H1 (cell line): Measurements from ENCODE around the gene ROR1.

Experiments
- CBX8 ChIP-seq: fragments of 300-800, 300-1000 bp; sonication (generic); IDR thresholded peaks from 2 replicates; pipeline ENCODE4 v1.7.1; 2016; ENCODE audit warnings: low read depth, low read length, borderline replicate concordance
- CREB1 ChIP-seq: IDR thresholded peaks from 2 replicates; pipeline ENCODE4 v1.6.1; 2012; ENCODE audit warnings: inconsistent platforms
- EGR1 ChIP-seq: IDR thresholded peaks from 2 replicates; pipeline ENCODE4 v1.6.1; 2011; ENCODE audit warnings: low read depth, low read length, borderline replicate concordance
- EZH2 ChIP-seq: fragments of 200-600 bp; sonication (generic); IDR thresholded peaks from 2 replicates; pipeline ENCODE4 v1.7.1; 2012; ENCODE audit warnings: low read depth, mild to moderate bottlenecking, moderate library complexity, low read length, inconsistent platforms; ENCODE audit not compliant: severe bottlenecking
- HDAC2 ChIP-seq, 2 experiments: fragments of 300-600 bp in 1 of 2; sonication (generic) in 1 of 2; IDR thresholded peaks; 2 replicates each; pipeline ENCODE4 v1.6.1; 2011 to 2012; ENCODE audit warnings: low read depth in 2 of 2, low read length in 2 of 2, mild to moderate bottlenecking in 2 of 2, moderate library complexity in 2 of 2, borderline replicate concordance in 1 of 2, inconsistent platforms in 1 of 2
- POLR2A ChIP-seq, 2 experiments: IDR thresholded peaks; 1 replicate in 1 of 2; 2 replicates in 1 of 2; pipeline ENCODE4 v1.6.1; 2011; ENCODE audit warnings: low read depth in 2 of 2, low read length in 2 of 2, mild to moderate bottlenecking in 2 of 2; ENCODE audit errors: control extremely low read depth in 1 of 2
- POLR2AphosphoS5 ChIP-seq: IDR thresholded peaks from 2 replicates; pipeline ENCODE4 v1.6.1; 2011; ENCODE audit warnings: low read depth, low read length
- RAD21 ChIP-seq, 2 experiments: IDR thresholded peaks in 1 of 2; conservative IDR thresholded peaks in 1 of 2; 2 replicates each; pipeline ENCODE4 v1.6.1; 2011; ENCODE audit warnings: low read depth in 2 of 2, low read length in 2 of 2, improper control_type of control experiment in 1 of 2, inconsistent platforms in 1 of 2, mild to moderate bottlenecking in 1 of 2, moderate library complexity in 1 of 2
- SAP30 ChIP-seq: fragments of 300-600 bp; sonication (generic); IDR thresholded peaks from 2 replicates; pipeline ENCODE4 v1.7.1; 2012; ENCODE audit warnings: low read length, moderate library complexity, mild to moderate bottlenecking, inconsistent platforms; ENCODE audit not compliant: insufficient read depth, insufficient replicate concordance
- TAF1 ChIP-seq: IDR thresholded peaks from 2 replicates; pipeline ENCODE4 v1.6.1; 2011; ENCODE audit warnings: mild to moderate bottlenecking, low read depth, low read length
- ZNF274 ChIP-seq: IDR thresholded peaks from 2 replicates; pipeline ENCODE4 v1.7.0; 2012; ENCODE audit warnings: low read length, borderline replicate concordance; ENCODE audit errors: extremely low read depth
- TF ChIP-seq, protein P1 (sequence below), 3 experiments: IDR thresholded peaks; 1 replicate in 2 of 3; 2 replicates in 1 of 3; pipeline versions ENCODE4 v1.5.1 to v1.6.1; 2011; ENCODE audit warnings: low read length in 3 of 3, mild to moderate bottlenecking in 3 of 3, inconsistent platforms in 2 of 3, low read depth in 1 of 3, moderate library complexity in 1 of 3; ENCODE audit not compliant: insufficient read depth in 1 of 3; ENCODE audit errors: control extremely low read depth in 1 of 3
- TF ChIP-seq, protein P2 (sequence below): IDR thresholded peaks from 2 replicates; pipeline ENCODE4 v1.6.1; 2011; ENCODE audit warnings: low read length, improper control_type of control experiment
- TF ChIP-seq, protein P3 (sequence below): IDR thresholded peaks from 2 replicates; pipeline ENCODE4 v1.6.1; 2012; ENCODE audit warnings: inconsistent platforms

DNA sequence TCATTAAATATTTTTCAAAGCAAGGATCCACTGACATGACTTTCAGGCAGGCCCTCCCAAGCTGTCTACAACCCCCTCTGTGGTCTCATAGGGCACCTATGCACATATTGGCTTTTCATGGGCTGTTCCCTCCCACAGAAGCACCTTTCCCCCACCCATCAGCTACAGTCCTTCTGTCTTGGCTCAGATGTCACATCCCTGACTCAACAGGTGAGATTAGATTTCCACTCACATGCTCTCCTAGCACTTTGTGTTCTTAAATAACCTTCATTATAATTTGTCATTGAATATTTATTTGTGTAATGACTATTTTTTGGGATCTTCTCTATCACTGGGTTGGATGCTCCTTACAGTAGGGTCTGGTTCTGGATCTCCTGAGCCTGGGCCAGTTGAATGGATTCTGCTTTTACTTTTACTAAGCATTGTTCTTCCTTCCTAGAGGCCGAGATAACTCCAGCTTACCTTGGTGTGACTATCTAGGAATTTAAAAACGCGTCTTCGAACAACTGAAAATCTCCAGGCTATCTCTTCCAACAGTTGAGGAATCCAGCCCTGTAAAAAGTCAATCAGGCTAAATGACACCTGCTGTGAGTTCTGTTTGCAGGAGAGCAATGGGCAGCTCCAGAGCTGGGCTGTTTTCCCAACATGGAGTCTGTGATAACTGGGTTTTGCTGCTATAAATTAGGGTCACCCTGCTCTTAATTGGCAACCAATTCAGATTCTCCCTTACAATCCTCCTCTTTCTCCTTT lies 16.2 kb downstream of the ROR1 start:
- TF ChIP-seq POLR2A (IDR thresholded peaks at IDR 0.05; ENCODE audit: control extremely low read depth in 1 of 2, low read depth in 2 of 2, low read length in 2 of 2) (no peak), EZH2 (no peak), HDAC2 (IDR thresholded peaks at IDR 0.05; ENCODE audit: borderline replicate concordance in 1 of 2, low read depth in 2 of 2, low read length in 2 of 2) (no peak), EGR1 (no peak), POLR2AphosphoS5 (no peak), RAD21 (IDR thresholded peaks at IDR 0.05 in 1 of 2, conservative IDR thresholded peaks at IDR 0.05 in 1 of 2; ENCODE audit: low read depth in 2 of 2, low read length in 2 of 2) (no peak), CBX8 (no peak), ZNF274 (no peak), CREB1 (no peak), SAP30 (no peak), TAF1 (no peak)
- TF ChIP-seq, protein P1, sequence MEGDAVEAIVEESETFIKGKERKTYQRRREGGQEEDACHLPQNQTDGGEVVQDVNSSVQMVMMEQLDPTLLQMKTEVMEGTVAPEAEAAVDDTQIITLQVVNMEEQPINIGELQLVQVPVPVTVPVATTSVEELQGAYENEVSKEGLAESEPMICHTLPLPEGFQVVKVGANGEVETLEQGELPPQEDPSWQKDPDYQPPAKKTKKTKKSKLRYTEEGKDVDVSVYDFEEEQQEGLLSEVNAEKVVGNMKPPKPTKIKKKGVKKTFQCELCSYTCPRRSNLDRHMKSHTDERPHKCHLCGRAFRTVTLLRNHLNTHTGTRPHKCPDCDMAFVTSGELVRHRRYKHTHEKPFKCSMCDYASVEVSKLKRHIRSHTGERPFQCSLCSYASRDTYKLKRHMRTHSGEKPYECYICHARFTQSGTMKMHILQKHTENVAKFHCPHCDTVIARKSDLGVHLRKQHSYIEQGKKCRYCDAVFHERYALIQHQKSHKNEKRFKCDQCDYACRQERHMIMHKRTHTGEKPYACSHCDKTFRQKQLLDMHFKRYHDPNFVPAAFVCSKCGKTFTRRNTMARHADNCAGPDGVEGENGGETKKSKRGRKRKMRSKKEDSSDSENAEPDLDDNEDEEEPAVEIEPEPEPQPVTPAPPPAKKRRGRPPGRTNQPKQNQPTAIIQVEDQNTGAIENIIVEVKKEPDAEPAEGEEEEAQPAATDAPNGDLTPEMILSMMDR (IDR thresholded peaks at IDR 0.05; ENCODE audit: control extremely low read depth in 1 of 3, insufficient read depth in 1 of 3, low read depth in 1 of 3, low read length in 3 of 3): no peak
- TF ChIP-seq, protein P2, sequence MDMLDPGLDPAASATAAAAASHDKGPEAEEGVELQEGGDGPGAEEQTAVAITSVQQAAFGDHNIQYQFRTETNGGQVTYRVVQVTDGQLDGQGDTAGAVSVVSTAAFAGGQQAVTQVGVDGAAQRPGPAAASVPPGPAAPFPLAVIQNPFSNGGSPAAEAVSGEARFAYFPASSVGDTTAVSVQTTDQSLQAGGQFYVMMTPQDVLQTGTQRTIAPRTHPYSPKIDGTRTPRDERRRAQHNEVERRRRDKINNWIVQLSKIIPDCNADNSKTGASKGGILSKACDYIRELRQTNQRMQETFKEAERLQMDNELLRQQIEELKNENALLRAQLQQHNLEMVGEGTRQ: no peak
- TF ChIP-seq, protein P3, sequence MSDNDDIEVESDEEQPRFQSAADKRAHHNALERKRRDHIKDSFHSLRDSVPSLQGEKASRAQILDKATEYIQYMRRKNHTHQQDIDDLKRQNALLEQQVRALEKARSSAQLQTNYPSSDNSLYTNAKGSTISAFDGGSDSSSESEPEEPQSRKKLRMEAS: no peak
